ENCODE results near the gene KNG1.

KNG1 gene

DNA sequence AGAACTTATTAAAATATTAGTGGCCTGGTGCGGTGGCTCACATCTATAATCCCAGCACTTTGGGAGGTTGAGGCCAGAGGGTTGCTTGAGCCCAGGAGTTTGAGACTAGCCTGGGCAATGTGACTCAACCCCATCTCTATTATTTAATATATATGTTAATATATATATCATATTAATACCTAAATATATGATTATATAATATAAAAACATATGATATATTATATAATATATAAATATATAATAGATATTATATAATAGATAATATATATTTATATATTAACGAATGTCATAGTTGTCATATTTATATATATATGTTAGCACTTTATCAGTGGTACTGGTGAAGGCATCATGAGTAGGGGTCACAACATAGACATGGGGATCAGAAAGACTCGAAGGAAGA, 46.1 kb upstream of the KNG1 start:
- H3K18ac ChIP-seq (ENCODE audit: low read depth in 1 of 2, low read length in 2 of 2) = no peak overlapping the region
- H2BK15ac ChIP-seq (ENCODE audit: low read depth, poor library complexity, severe bottlenecking) = no peak overlapping the region
- no peak overlapping the region for H4K8ac ChIP-seq (ENCODE audit: low read length)
- no peak overlapping the region for H4K91ac ChIP-seq (ENCODE audit: low read length)
- H3K4me3 ChIP-seq (ENCODE audit: insufficient read depth in 1 of 2, low read depth in 1 of 2, low read length in 2 of 2) = no peak overlapping the region
- no peak for DNase-seq
- 85% methylated on average over 2 of the region's 3 CpGs for WGBS
- H3K9me3 ChIP-seq (ENCODE audit: control insufficient read depth, low read length) = no peaks in the 10 kb centered on the region
- no peak overlapping the region for H3K9ac ChIP-seq (ENCODE audit: low read length)
- H2BK12ac ChIP-seq (ENCODE audit: low read length in 2 of 2) = no peak overlapping the region
- no peak overlapping the region for H2BK5ac ChIP-seq (ENCODE audit: low read depth, low read length, poor library complexity, severe bottlenecking)
- H3K14ac ChIP-seq (ENCODE audit: low read length in 2 of 2) = no peak overlapping the region
- no peaks in the 10 kb centered on the region for H3K36me3 ChIP-seq (ENCODE audit: control insufficient read depth in 1 of 2, insufficient read depth in 2 of 2, low read depth in 1 of 2, low read length in 2 of 2)
- peaks cover 51 to 52% of the 10 kb centered on the region in 2 experiments for H3K27me3 ChIP-seq (ENCODE audit: control insufficient read depth in 1 of 2, insufficient read depth in 1 of 2, low read length in 2 of 2)
- H2AK5ac ChIP-seq (ENCODE audit: low read length, severe bottlenecking) = no peak overlapping the region
- no peak overlapping the region for H2AFZ ChIP-seq (ENCODE audit: low read depth, low read length)
- no peaks in the 10 kb centered on the region for H3K4me1 ChIP-seq (ENCODE audit: control insufficient read depth, insufficient read depth, low read depth, low read length)
- H3K23ac ChIP-seq (ENCODE audit: low read length in 2 of 2) = no peak overlapping the region
- no peaks in the 10 kb centered on the region for H3K79me1 ChIP-seq (replicated peaks; ENCODE audit: low read length, poor library complexity, severe bottlenecking)
- H3K4me2 ChIP-seq (ENCODE audit: low read length, poor library complexity, severe bottlenecking) = no peak overlapping the region
- no peak overlapping the region for H3K4ac ChIP-seq (ENCODE audit: low read depth in 1 of 2, low read length in 2 of 2)
- H3K27ac ChIP-seq (ENCODE audit: low read length, poor library complexity, severe bottlenecking) = no peak overlapping the region
- H2BK120ac ChIP-seq (ENCODE audit: low read depth, low read length) = no peak overlapping the region

DNA sequence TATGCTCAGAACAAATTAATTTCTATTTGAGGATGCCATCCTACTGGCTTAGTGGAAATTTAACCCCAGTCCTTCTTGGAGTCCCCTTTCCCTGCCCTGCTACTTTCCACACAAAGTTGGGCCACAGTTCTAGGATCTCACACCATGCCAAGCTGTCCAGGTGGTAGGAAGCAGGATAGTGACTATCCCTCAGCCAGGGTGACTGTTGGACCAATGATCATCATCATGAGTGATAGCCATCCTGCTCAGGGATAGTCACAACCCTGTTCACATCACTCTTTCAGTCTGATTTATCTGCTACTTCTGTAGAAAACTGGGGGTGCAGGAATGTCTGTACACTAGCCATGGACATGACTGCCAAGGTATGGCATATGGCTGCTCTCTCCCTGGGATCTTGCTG, 38.6 kb upstream of the KNG1 start:
- no peak overlapping the region for H2AK5ac ChIP-seq (ENCODE audit: low read length, severe bottlenecking)
- H2BK12ac ChIP-seq (ENCODE audit: low read length in 2 of 2) = no peak overlapping the region
- H3K27me3 ChIP-seq (ENCODE audit: control insufficient read depth in 1 of 2, insufficient read depth in 1 of 2, low read length in 2 of 2) = peaks cover 46 to 65% of the 10 kb centered on the region in 2 experiments
- H2AFZ ChIP-seq (ENCODE audit: low read depth, low read length) = no peak overlapping the region
- no peak overlapping the region for H3K4me3 ChIP-seq (ENCODE audit: insufficient read depth in 1 of 2, low read depth in 1 of 2, low read length in 2 of 2)
- H3K4me1 ChIP-seq (ENCODE audit: control insufficient read depth, insufficient read depth, low read depth, low read length) = no peaks in the 10 kb centered on the region
- no peak overlapping the region for H3K23ac ChIP-seq (ENCODE audit: low read length in 2 of 2)
- H2BK120ac ChIP-seq (ENCODE audit: low read depth, low read length) = no peak overlapping the region
- H4K91ac ChIP-seq (ENCODE audit: low read length) = no peak overlapping the region
- no peak overlapping the region for H3K14ac ChIP-seq (ENCODE audit: low read length in 2 of 2)
- no peak overlapping the region for H4K8ac ChIP-seq (ENCODE audit: low read length)
- no peak overlapping the region for H3K4ac ChIP-seq (ENCODE audit: low read depth in 1 of 2, low read length in 2 of 2)
- no peak overlapping the region for H3K27ac ChIP-seq (ENCODE audit: low read length, poor library complexity, severe bottlenecking)
- no peaks in the 10 kb centered on the region for H3K79me1 ChIP-seq (replicated peaks; ENCODE audit: low read length, poor library complexity, severe bottlenecking)
- H2BK15ac ChIP-seq (ENCODE audit: low read depth, poor library complexity, severe bottlenecking) = no peak overlapping the region
- H2BK5ac ChIP-seq (ENCODE audit: low read depth, low read length, poor library complexity, severe bottlenecking) = no peak overlapping the region
- no peak for DNase-seq
- no peaks in the 10 kb centered on the region for H3K9me3 ChIP-seq (ENCODE audit: control insufficient read depth, low read length)
- no peak overlapping the region for H3K18ac ChIP-seq (ENCODE audit: low read depth in 1 of 2, low read length in 2 of 2)
- no peaks in the 10 kb centered on the region for H3K36me3 ChIP-seq (ENCODE audit: control insufficient read depth in 1 of 2, insufficient read depth in 2 of 2, low read depth in 1 of 2, low read length in 2 of 2)
- H3K4me2 ChIP-seq (ENCODE audit: low read length, poor library complexity, severe bottlenecking) = no peak overlapping the region
- no peak overlapping the region for H3K9ac ChIP-seq (ENCODE audit: low read length)

DNA sequence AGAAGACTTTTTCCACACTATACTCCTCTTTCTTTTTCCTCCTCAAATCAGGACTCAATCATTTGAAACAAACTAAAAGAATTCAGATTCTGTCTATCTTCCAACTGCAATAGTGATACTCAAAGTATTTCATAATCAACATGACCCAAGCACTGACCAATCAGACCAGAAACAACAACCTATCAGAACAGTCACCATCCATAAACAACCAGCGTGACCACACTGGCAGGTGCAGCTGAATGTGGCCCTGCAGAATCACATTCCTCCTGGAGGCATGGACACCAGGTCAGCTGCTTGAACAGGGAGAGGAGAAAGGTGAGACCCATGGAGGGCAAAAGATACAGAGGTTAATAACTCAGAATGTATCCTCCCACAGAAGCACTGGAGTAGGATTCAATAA, 38.0 kb upstream of the KNG1 start:
- Histone ChIP-seq H3K36me3 (ENCODE audit: control insufficient read depth in 1 of 2, insufficient read depth in 2 of 2, low read depth in 1 of 2, low read length in 2 of 2) (no peaks in the 10 kb centered on the region), H3K4ac (ENCODE audit: low read depth in 1 of 2, low read length in 2 of 2) (no peak overlapping the region), H2BK120ac (ENCODE audit: low read depth, low read length) (no peak overlapping the region), H3K18ac (ENCODE audit: low read depth in 1 of 2, low read length in 2 of 2) (no peak overlapping the region), H3K4me2 (ENCODE audit: low read length, poor library complexity, severe bottlenecking) (no peak overlapping the region), H2BK5ac (ENCODE audit: low read depth, low read length, poor library complexity, severe bottlenecking) (no peak overlapping the region), H3K9ac (ENCODE audit: low read length) (no peak overlapping the region), H3K4me3 (ENCODE audit: insufficient read depth in 1 of 2, low read depth in 1 of 2, low read length in 2 of 2) (no peak overlapping the region), H2BK12ac (ENCODE audit: low read length in 2 of 2) (no peak overlapping the region), H3K27me3 (ENCODE audit: control insufficient read depth in 1 of 2, insufficient read depth in 1 of 2, low read length in 2 of 2) (peaks cover 46 to 63% of the 10 kb centered on the region in 2 experiments), H3K14ac (ENCODE audit: low read length in 2 of 2) (no peak overlapping the region), H4K8ac (ENCODE audit: low read length) (no peak overlapping the region), H2AK5ac (ENCODE audit: low read length, severe bottlenecking) (no peak overlapping the region), H3K27ac (ENCODE audit: low read length, poor library complexity, severe bottlenecking) (no peak overlapping the region), H4K91ac (ENCODE audit: low read length) (no peak overlapping the region), H2AFZ (ENCODE audit: low read depth, low read length) (no peak overlapping the region), H2BK15ac (ENCODE audit: low read depth, poor library complexity, severe bottlenecking) (no peak overlapping the region), H3K23ac (ENCODE audit: low read length in 2 of 2) (no peak overlapping the region), H3K9me3 (ENCODE audit: control insufficient read depth, low read length) (no peaks in the 10 kb centered on the region), H3K79me1 (replicated peaks; ENCODE audit: low read length, poor library complexity, severe bottlenecking) (no peaks in the 10 kb centered on the region), H3K4me1 (ENCODE audit: control insufficient read depth, insufficient read depth, low read depth, low read length) (no peaks in the 10 kb centered on the region)
- DNase-seq = no peak
- no CpG with 5 or more reads among the region's 1 CpG for WGBS

DNA sequence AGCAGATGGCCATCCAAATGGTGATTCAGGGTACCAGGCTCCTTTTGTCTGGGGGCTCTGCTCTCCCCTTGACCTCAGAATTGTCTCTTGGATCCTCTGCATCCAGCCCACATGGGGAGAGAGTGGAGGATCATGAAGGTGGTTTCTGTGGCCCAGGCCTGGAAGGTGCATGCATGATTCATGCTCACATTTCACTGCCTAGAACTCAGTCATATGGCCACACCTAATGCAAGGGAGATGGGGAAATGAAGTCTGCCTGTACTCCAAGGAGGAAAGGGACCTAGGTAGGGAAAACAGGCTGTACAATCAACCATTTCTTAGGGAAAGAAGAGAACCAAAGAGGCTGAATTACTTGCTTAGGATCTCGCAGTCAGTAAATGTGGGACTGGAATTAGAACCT, 36.3 kb upstream of the KNG1 start:
- 85% methylated on average over 1 of the region's 1 CpG for WGBS
- peaks cover 3% of the 10 kb centered on the region for H3K9me3 ChIP-seq (ENCODE audit: control insufficient read depth, low read length)

More for the DNA sequence above, 36.3 kb upstream of the KNG1 start:
- Histone ChIP-seq H2BK120ac (ENCODE audit: low read depth, low read length) (no peak overlapping the region), H4K91ac (ENCODE audit: low read length) (no peak overlapping the region), H3K23ac (ENCODE audit: low read length in 2 of 2) (no peak overlapping the region), H2BK12ac (ENCODE audit: low read length in 2 of 2) (no peak overlapping the region), H2AFZ (ENCODE audit: low read depth, low read length) (no peak overlapping the region), H3K36me3 (ENCODE audit: control insufficient read depth in 1 of 2, insufficient read depth in 2 of 2, low read depth in 1 of 2, low read length in 2 of 2) (no peaks in the 10 kb centered on the region), H3K4me2 (ENCODE audit: low read length, poor library complexity, severe bottlenecking) (no peak overlapping the region), H3K27me3 (ENCODE audit: control insufficient read depth in 1 of 2, insufficient read depth in 1 of 2, low read length in 2 of 2) (peaks cover 40 to 52% of the 10 kb centered on the region in 2 experiments), H2BK15ac (ENCODE audit: low read depth, poor library complexity, severe bottlenecking) (no peak overlapping the region), H3K4me1 (ENCODE audit: control insufficient read depth, insufficient read depth, low read depth, low read length) (no peaks in the 10 kb centered on the region), H3K9ac (ENCODE audit: low read length) (no peak overlapping the region), H3K79me1 (replicated peaks; ENCODE audit: low read length, poor library complexity, severe bottlenecking) (no peaks in the 10 kb centered on the region), H2BK5ac (ENCODE audit: low read depth, low read length, poor library complexity, severe bottlenecking) (no peak overlapping the region), H4K8ac (ENCODE audit: low read length) (no peak overlapping the region), H3K14ac (ENCODE audit: low read length in 2 of 2) (no peak overlapping the region), H3K4ac (ENCODE audit: low read depth in 1 of 2, low read length in 2 of 2) (no peak overlapping the region), H3K4me3 (ENCODE audit: insufficient read depth in 1 of 2, low read depth in 1 of 2, low read length in 2 of 2) (no peak overlapping the region), H2AK5ac (ENCODE audit: low read length, severe bottlenecking) (no peak overlapping the region), H3K18ac (ENCODE audit: low read depth in 1 of 2, low read length in 2 of 2) (no peak overlapping the region), H3K27ac (ENCODE audit: low read length, poor library complexity, severe bottlenecking) (no peak overlapping the region)
- no peak for DNase-seq
